ENCODE data around the gene ANO10. TPM values are rescaled to one million over a fixed set of nuclear protein-coding genes. Genes with fewer than 3 reads are reported as not detected.

ANO10 gene
- total and polyA plus RNA-seq, 11 donors = 8.3 to 29.8 (median 15.8) TPM

DNA sequence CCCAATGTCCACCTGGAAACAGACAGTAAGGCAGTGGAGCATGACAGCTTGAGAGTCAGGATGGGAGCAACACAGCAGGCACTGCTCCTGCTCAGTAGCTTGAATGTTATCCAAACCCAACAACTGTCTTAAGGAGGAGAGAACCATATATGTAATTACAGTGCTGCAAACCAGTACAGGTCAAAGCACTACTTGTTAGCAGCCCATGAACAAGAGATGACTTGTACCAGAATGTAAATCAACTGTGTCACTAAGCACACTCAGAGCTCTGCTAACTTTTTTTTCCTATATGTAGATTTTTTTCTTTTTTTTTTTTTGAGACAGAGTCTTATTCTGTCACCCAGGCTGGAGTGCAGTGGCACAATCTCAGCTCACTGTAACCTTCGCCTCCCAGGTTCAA is 87.1 kb downstream of the ANO10 start:
- no peaks in the 10 kb centered on the region for H3K27me3 ChIP-seq
- H3K4me1 ChIP-seq = no peaks in the 10 kb centered on the region
- peaks cover 0 to 8% (median 0%) of the 10 kb centered on the region in 9 donors for H3K36me3 ChIP-seq
- DNase-seq = no peak
- intact Hi-C loops (cut with DNase I) = no loop called here
- WGBS, 4 donors = 95 to 100% (median 97%) methylated on average over 1 of the region's 1 CpG
- no peak overlapping the region for H3K4me3 ChIP-seq
- H3K27ac ChIP-seq = no peak overlapping the region
- TF ChIP-seq POLR2A (IDR thresholded peaks at IDR 0.05) = no peak
- TF ChIP-seq, protein P1, sequence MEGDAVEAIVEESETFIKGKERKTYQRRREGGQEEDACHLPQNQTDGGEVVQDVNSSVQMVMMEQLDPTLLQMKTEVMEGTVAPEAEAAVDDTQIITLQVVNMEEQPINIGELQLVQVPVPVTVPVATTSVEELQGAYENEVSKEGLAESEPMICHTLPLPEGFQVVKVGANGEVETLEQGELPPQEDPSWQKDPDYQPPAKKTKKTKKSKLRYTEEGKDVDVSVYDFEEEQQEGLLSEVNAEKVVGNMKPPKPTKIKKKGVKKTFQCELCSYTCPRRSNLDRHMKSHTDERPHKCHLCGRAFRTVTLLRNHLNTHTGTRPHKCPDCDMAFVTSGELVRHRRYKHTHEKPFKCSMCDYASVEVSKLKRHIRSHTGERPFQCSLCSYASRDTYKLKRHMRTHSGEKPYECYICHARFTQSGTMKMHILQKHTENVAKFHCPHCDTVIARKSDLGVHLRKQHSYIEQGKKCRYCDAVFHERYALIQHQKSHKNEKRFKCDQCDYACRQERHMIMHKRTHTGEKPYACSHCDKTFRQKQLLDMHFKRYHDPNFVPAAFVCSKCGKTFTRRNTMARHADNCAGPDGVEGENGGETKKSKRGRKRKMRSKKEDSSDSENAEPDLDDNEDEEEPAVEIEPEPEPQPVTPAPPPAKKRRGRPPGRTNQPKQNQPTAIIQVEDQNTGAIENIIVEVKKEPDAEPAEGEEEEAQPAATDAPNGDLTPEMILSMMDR (IDR thresholded peaks at IDR 0.05) = no peak
- no peak for ATAC-seq
- no peaks in the 10 kb centered on the region for H3K9me3 ChIP-seq

DNA sequence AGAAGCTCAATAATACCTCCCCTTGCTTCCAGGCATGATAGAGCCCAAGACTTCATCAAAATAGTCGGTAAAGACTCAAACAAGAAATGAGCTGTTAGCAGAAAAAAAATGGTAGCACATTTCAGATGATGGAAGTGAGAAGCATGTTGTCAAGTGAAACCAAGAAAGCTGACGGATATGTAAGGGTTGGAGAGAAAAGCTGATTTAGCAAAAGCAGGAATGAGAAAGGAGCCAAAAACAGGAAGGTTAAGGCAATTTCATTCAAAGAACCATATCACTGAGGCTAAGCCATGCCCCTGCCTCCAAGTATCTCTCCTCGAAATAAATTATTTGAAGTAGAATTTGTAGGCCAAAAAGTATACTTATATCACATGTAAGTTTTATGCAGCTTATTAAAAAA is 88.8 kb downstream of the ANO10 start:
- Histone ChIP-seq H3K4me3 (no peak overlapping the region), H3K27ac (no peak overlapping the region), H3K27me3 (no peaks in the 10 kb centered on the region), H3K36me3 (peaks cover 0 to 1% (median 0%) of the 10 kb centered on the region in 9 donors), H3K4me1 (no peaks in the 10 kb centered on the region), H3K9me3 (peaks cover 0 to 10% (median 0%) of the 10 kb centered on the region in 12 donors)
- DNase-seq (no peak), ATAC-seq (no peak)
- intact Hi-C loops (cut with DNase I) = no loop called here
- TF ChIP-seq, protein P1 (IDR thresholded peaks at IDR 0.05) = no peak
- WGBS, 4 donors = 93 to 97% (median 96%) methylated on average over 3 of the region's 3 CpGs

DNA sequence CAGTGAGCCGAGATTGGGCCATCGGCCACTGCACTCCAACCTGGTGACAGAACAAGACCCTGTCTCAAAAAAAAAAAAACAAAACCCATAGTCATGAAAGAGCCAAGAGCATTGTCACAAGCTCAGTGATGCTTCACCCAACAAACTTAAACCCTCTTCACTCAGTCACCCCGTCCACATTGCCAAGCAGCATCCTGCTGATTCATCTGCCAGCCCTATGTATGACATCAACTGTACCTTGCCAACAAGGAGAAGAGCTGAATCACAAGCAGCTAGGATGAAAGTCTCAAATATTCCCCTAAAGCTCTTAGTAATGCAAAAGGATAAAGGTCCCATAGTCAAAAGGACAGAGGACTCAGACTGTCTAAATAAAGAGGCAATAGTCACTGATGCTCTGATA is 90.0 kb downstream of the ANO10 start:
- no peak for DNase-seq
- Histone ChIP-seq H3K4me3 (no peak overlapping the region), H3K36me3 (no peaks in the 10 kb centered on the region), H3K27ac (no peak overlapping the region), H3K9me3 (peaks cover 0 to 11% (median 0%) of the 10 kb centered on the region in 12 donors), H3K27me3 (no peaks in the 10 kb centered on the region), H3K4me1 (no peaks in the 10 kb centered on the region)
- no peak for TF ChIP-seq POLR2A (IDR thresholded peaks at IDR 0.05)
- TF ChIP-seq, protein P1 (IDR thresholded peaks at IDR 0.05) = no peak
- intact Hi-C loops (cut with DNase I) = no loop called here
- WGBS, 4 donors = 94 to 98% (median 95%) methylated on average over 3 of the region's 3 CpGs
- ATAC-seq = no peak

DNA sequence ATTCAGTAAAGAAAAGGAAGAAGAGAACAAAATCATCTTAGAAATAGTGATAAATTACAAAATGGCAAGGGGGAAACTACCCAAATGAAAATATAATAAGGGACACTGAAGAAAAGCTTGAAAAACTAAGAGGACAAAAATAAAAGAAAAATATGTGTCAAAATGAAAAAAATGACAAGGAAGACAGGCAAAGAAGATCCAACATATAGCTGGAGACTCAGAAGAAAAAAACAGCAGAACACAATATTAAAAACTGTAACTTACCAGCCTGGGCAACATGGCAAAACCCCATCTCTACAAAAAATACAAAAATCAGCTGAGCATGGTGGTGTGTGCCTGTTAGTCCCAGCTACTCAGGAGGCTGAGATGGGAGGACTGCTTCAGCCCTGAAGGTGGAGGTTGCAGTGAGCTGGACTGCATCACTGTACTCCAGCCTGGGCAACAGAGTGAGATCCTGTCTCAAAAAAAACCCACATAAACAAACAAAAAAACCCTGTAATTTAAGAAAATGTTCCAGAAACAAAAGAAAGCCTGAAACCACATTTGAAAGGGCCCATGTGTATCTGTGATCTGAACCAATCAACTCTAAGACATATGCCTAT is 93.2 kb downstream of the ANO10 start:
- Histone ChIP-seq H3K36me3 (no peaks in the 10 kb centered on the region), H3K27ac (no peak overlapping the region), H3K9me3 (peaks cover 0 to 11% (median 0%) of the 10 kb centered on the region in 12 donors), H3K4me1 (peaks cover 0 to 5% (median 0%) of the 10 kb centered on the region in 12 donors), H3K4me3 (no peak overlapping the region), H3K27me3 (no peaks in the 10 kb centered on the region)
- no peak for TF ChIP-seq POLR2A (IDR thresholded peaks at IDR 0.05)
- TF ChIP-seq, protein P1 (IDR thresholded peaks at IDR 0.05) = no peak
- ATAC-seq (no peak), DNase-seq (no peak)
- intact Hi-C loops (cut with DNase I) = no loop called here

Measured in heart left ventricle (tissue), 16 donors.